Tibial nerve (tissue), 4 donors: ENCODE data around the gene UQCRH.

Experiments used
- EP300 ChIP-seq, 2 donors: sonication (generic); formaldehyde crosslinking; IDR thresholded peaks; one replicate each; pipeline ENCODE4 v1.6.1; 2017; ENCODE audit warnings: antibody characterized with exemption in 2 of 2, mild to moderate bottlenecking in 1 of 2
- POLR2A ChIP-seq, 2 donors: fragments of 450-650 bp; IDR thresholded peaks; one replicate each; pipeline ENCODE4 v1.6.1; 2017; ENCODE audit warnings: antibody characterized with exemption in 2 of 2, mild to moderate bottlenecking in 2 of 2, moderate library complexity in 2 of 2
- TF ChIP-seq, protein P1 (sequence below), 5 experiments: fragments of 200-600 bp in 3 of 5; fragments of 450-650 bp in 2 of 5; sonication (generic) in 3 of 5; IDR thresholded peaks; one replicate each; pipeline ENCODE4 v1.5.1; 2016 to 2019; ENCODE audit warnings: antibody characterized with exemption in 5 of 5, mild to moderate bottlenecking in 3 of 5, moderate library complexity in 2 of 5

DNA sequence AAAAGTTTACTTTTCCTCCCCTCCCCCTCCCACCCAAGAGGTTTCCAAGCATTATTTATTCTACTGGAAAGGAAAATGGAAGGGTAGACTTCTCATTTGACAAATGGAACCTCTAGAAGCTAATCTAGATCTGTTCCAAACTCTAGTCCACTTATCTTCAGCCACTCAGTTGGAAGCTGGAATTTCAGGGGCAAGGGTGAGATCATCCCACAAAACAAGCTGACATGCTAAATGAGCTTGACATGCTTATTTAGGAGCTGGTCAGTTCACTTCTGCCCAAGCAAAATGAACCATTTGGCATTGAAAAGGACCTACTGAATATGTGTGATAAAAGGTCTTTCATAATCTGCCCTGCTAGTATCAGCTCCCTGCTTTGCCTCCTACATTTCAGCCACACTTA, 5.1 kb upstream of the UQCRH start:
- TF ChIP-seq POLR2A (IDR thresholded peaks at IDR 0.05) (no peak), EP300 (IDR thresholded peaks at IDR 0.05) (no peak)
- TF ChIP-seq, protein P1, sequence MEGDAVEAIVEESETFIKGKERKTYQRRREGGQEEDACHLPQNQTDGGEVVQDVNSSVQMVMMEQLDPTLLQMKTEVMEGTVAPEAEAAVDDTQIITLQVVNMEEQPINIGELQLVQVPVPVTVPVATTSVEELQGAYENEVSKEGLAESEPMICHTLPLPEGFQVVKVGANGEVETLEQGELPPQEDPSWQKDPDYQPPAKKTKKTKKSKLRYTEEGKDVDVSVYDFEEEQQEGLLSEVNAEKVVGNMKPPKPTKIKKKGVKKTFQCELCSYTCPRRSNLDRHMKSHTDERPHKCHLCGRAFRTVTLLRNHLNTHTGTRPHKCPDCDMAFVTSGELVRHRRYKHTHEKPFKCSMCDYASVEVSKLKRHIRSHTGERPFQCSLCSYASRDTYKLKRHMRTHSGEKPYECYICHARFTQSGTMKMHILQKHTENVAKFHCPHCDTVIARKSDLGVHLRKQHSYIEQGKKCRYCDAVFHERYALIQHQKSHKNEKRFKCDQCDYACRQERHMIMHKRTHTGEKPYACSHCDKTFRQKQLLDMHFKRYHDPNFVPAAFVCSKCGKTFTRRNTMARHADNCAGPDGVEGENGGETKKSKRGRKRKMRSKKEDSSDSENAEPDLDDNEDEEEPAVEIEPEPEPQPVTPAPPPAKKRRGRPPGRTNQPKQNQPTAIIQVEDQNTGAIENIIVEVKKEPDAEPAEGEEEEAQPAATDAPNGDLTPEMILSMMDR (IDR thresholded peaks at IDR 0.05), result no peak
